ENCODE results near the gene PPARA. TPM values are rescaled to one million over a fixed set of nuclear protein-coding genes. Genes with fewer than 3 reads are reported as not detected.

PPARA gene
- total RNA-seq, 1 donor from 2014 or later, result 101 TPM

DNA sequence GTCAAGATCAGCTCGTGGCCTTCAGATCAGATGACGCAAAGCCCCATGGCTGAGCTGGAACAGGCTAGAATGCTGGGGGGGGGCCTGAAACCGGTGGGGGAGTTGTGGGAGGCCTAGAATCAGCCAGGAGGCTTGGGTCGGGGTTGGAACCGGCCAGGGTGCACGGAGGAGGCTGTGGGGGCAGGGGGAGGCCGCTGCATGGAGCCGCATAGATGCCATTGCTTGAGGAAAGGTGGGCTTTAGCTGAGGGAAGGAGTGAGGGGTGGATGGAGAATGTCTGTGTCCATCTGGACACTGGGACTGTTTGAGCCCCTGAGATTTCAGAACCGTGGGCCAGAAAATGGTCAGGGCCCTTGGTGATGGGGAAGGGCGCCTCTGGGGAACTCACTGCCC is 74.6 kb downstream of the PPARA start:
- no peak overlapping the region for H3K4me3 ChIP-seq
- no peaks in the 10 kb centered on the region for H3K27me3 ChIP-seq (ENCODE audit: low read depth)
- peaks cover 5% of the 10 kb centered on the region for H3K4me1 ChIP-seq
- intact Hi-C loops (cut with micrococcal nuclease), result no loop called here
- peaks cover 41% of the 10 kb centered on the region for H3K36me3 ChIP-seq
- H3K9me3 ChIP-seq (replicated peaks), result no peaks in the 10 kb centered on the region
- H3K27ac ChIP-seq (replicated peaks), result no peak overlapping the region
- TF ChIP-seq, protein P1, sequence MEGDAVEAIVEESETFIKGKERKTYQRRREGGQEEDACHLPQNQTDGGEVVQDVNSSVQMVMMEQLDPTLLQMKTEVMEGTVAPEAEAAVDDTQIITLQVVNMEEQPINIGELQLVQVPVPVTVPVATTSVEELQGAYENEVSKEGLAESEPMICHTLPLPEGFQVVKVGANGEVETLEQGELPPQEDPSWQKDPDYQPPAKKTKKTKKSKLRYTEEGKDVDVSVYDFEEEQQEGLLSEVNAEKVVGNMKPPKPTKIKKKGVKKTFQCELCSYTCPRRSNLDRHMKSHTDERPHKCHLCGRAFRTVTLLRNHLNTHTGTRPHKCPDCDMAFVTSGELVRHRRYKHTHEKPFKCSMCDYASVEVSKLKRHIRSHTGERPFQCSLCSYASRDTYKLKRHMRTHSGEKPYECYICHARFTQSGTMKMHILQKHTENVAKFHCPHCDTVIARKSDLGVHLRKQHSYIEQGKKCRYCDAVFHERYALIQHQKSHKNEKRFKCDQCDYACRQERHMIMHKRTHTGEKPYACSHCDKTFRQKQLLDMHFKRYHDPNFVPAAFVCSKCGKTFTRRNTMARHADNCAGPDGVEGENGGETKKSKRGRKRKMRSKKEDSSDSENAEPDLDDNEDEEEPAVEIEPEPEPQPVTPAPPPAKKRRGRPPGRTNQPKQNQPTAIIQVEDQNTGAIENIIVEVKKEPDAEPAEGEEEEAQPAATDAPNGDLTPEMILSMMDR (IDR thresholded peaks at IDR 0.05; ENCODE audit: borderline replicate concordance), result no peak
- no peak for DNase-seq

DNA sequence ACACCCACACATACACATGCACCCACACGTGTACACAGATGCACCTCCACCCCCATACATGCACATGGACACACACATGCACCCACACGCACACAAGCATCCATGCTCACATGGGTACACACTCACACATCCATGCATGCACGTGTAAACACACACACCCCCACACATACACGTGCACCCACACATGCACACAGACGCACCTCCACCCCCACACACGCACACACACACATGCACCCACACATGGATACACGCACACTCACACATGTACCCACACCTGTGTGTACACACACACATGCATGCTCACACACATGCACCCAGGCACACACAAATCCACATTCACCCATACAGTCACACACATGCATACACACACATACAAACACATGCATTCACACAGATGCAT is 75.3 kb downstream of the PPARA start:
- TF ChIP-seq, protein P1 (IDR thresholded peaks at IDR 0.05; ENCODE audit: borderline replicate concordance), result no peak
- Histone ChIP-seq H3K4me1 (peaks cover 3% of the 10 kb centered on the region), H3K27ac (replicated peaks) (no peak overlapping the region)

DNA sequence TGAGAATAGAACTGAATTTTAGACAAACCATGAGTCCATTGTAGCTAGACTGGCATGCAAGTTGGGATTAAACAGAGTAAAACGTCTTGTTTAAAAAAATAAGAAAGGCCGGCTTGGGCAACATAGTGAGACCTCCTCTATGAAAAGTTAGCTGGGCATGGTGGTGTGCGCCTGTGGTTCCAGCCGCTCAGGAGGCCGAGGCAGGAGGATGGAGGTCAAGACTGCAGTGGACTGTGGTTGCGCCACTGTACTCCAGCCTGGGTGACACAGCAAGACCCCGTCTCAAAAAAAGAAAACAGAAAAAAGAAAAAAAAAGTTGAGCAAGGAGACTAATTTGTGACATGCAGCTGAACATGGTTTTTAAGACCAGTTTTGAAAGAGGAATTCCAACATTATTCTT is 76.3 kb downstream of the PPARA start:
- DNase-seq, result no peak
- H3K36me3 ChIP-seq, result peaks cover 28% of the 10 kb centered on the region
- no peaks in the 10 kb centered on the region for H3K27me3 ChIP-seq (ENCODE audit: low read depth)
- H3K27ac ChIP-seq (replicated peaks), result no peak overlapping the region
- TF ChIP-seq, protein P1 (IDR thresholded peaks at IDR 0.05; ENCODE audit: borderline replicate concordance), result no peak
- no peak overlapping the region for H3K4me3 ChIP-seq
- H3K9me3 ChIP-seq (replicated peaks), result no peaks in the 10 kb centered on the region
- no peaks in the 10 kb centered on the region for H3K4me1 ChIP-seq
- intact Hi-C loops (cut with micrococcal nuclease), result no loop called here

More for the DNA sequence above, 75.3 kb downstream of the PPARA start:
- H3K27me3 ChIP-seq (ENCODE audit: low read depth), result no peaks in the 10 kb centered on the region
- no peak for DNase-seq
- no peak overlapping the region for H3K4me3 ChIP-seq
- intact Hi-C loops (cut with micrococcal nuclease), result no loop called here
- no peaks in the 10 kb centered on the region for H3K9me3 ChIP-seq (replicated peaks)
- H3K36me3 ChIP-seq, result peaks cover 34% of the 10 kb centered on the region

DNA sequence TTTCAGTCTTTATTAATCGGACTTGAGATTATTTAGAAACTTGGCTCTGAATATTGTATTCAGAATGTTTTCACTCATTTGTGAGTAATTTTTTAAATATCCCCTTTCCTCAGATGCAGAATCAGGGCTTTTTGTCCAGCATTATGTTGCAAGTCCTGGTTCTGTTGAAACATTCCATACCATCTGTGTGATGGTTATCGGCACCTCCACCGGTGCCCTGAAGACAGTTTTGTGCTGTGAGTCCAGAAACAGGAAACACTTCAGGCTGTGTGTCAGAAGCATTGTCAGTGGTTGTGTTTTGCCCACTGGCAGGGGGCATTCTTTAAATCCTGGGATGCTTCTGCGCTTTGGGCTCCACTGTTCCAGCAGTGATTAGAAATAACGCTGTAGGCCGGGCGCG is 79.4 kb downstream of the PPARA start:
- no peak for DNase-seq
- H3K36me3 ChIP-seq, result peaks cover 36% of the 10 kb centered on the region
- no peaks in the 10 kb centered on the region for H3K27me3 ChIP-seq (ENCODE audit: low read depth)
- no peaks in the 10 kb centered on the region for H3K9me3 ChIP-seq (replicated peaks)
- intact Hi-C loops (cut with micrococcal nuclease), result no loop called here
- no peak overlapping the region for H3K27ac ChIP-seq (replicated peaks)
- TF ChIP-seq, protein P1 (IDR thresholded peaks at IDR 0.05; ENCODE audit: borderline replicate concordance), result no peak
- H3K4me3 ChIP-seq, result no peak overlapping the region
- H3K4me1 ChIP-seq, result peaks cover 21% of the 10 kb centered on the region

DNA sequence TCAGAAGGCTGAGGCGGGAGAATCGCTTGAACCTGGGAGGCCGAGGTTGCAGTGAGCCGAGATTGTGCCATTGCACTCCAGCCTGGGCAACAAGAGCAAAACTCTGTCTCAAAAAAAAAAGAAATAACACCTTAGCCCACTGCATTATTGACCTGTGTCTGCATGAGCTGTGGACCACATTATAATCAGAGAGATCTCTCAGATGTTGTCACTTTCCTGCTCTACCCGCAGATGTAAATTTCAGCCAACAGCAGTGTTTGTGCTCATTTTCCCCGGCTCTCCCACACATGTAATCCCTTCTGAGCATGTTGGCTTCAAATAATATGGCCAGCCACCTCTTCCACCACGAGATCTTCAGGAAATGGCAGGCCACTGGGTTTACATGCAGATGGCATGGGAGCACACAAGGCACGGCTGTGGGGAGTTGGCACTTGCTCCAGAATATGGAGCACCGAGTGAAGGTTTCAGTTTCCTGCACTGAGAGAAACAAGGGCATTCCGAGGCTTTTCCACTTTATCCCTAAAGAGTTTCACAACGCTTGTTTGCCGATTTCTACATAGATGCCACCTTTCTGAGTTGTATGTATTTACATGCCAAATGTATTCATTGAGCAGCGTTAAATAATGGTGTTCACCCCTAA is 80.1 kb downstream of the PPARA start:
- intact Hi-C loops (cut with micrococcal nuclease), result no loop called here
- Histone ChIP-seq H3K27ac (replicated peaks) (no peak overlapping the region), H3K4me3 (no peak overlapping the region)

More for the DNA sequence above, 80.1 kb downstream of the PPARA start:
- Histone ChIP-seq H3K27me3 (ENCODE audit: low read depth) (no peaks in the 10 kb centered on the region), H3K4me1 (peaks cover 21% of the 10 kb centered on the region), H3K36me3 (peaks cover 41% of the 10 kb centered on the region), H3K9me3 (replicated peaks) (no peaks in the 10 kb centered on the region)
- TF ChIP-seq, protein P1 (IDR thresholded peaks at IDR 0.05; ENCODE audit: borderline replicate concordance), result no peak
- DNase-seq, result no peak

Data from left ventricle myocardium inferior (tissue), 1 donor.